DND-41 (cell line): ENCODE measurements around the gene FGF14.

Experiments
- ATAC-seq: fragments of 200-7000 bp; cut with Tn5 transposase; 3 replicates; pipeline ENCODE4 v1.9.1; 2021; ENCODE audit warnings: low read depth; ENCODE audit not compliant: insufficient read depth
- DNase-seq: peaks from one replicate; pipeline ENCODE4 v3.0.0-alpha.2; 2020
- H2AFZ ChIP-seq: 2 replicates; pipeline ENCODE4 v1.6.0; 2012; ENCODE audit warnings: low read depth, low read length
- H3K27ac ChIP-seq: 2 replicates; pipeline ENCODE4 v1.5.1; 2012; ENCODE audit warnings: low read length, inconsistent platforms
- H3K27me3 ChIP-seq: fragments of 200-600 bp; sonication (generic); 2 replicates; pipeline ENCODE4 v1.6.0; 2012; ENCODE audit warnings: low read length, mild to moderate bottlenecking, inconsistent platforms; ENCODE audit not compliant: insufficient read depth, poor library complexity
- H3K36me3 ChIP-seq: 2 replicates; pipeline ENCODE4 v1.5.1; 2012; ENCODE audit warnings: low read length, inconsistent platforms; ENCODE audit not compliant: insufficient read depth
- H3K4me1 ChIP-seq: 2 replicates; pipeline ENCODE4 v1.5.1; 2012; ENCODE audit warnings: mild to moderate bottlenecking, low read length; ENCODE audit not compliant: insufficient read depth
- H3K4me2 ChIP-seq: 2 replicates; pipeline ENCODE4 v1.6.0; 2012; ENCODE audit warnings: mild to moderate bottlenecking, moderate library complexity, low read length, inconsistent platforms; ENCODE audit not compliant: insufficient read depth
- H3K4me3 ChIP-seq, 2 experiments: fragments of 200-600 bp in 1 of 2; shearing (Covaris generic) in 1 of 2; 2 replicates each; pipeline ENCODE4 v1.5.1; 2012 to 2016; ENCODE audit warnings: inconsistent platforms in 2 of 2, low read length in 2 of 2, mild to moderate bottlenecking in 2 of 2, low read depth in 1 of 2, moderate library complexity in 1 of 2
- H3K79me2 ChIP-seq: 2 replicates; pipeline ENCODE4 v1.6.0; 2012; ENCODE audit warnings: low read length, inconsistent platforms; ENCODE audit not compliant: insufficient read depth
- H3K9ac ChIP-seq: 2 replicates; pipeline ENCODE4 v1.6.0; 2012; ENCODE audit warnings: low read depth, mild to moderate bottlenecking, inconsistent platforms, low read length, moderate library complexity
- H3K9me3 ChIP-seq: 2 replicates; pipeline ENCODE4 v1.5.1; 2012; ENCODE audit warnings: low read length, moderate library complexity, mild to moderate bottlenecking, inconsistent platforms; ENCODE audit not compliant: insufficient read depth, severe bottlenecking
- H4K20me1 ChIP-seq: 2 replicates; pipeline ENCODE4 v1.6.0; 2012; ENCODE audit warnings: low read length; ENCODE audit not compliant: insufficient read depth
- EZH2 ChIP-seq: IDR thresholded peaks from 3 replicates; pipeline ENCODE4 v1.6.1; 2012; ENCODE audit warnings: borderline replicate concordance, low read depth, mild to moderate bottlenecking, moderate library complexity, low read length, inconsistent platforms; ENCODE audit not compliant: severe bottlenecking
- TF ChIP-seq, protein P1 (sequence below): IDR thresholded peaks from 2 replicates; pipeline ENCODE4 v1.5.1; 2012; ENCODE audit warnings: borderline replicate concordance, low read length, moderate library complexity, mild to moderate bottlenecking; ENCODE audit not compliant: poor library complexity, severe bottlenecking; ENCODE audit errors: extremely low read depth

FGF14 gene

DNA sequence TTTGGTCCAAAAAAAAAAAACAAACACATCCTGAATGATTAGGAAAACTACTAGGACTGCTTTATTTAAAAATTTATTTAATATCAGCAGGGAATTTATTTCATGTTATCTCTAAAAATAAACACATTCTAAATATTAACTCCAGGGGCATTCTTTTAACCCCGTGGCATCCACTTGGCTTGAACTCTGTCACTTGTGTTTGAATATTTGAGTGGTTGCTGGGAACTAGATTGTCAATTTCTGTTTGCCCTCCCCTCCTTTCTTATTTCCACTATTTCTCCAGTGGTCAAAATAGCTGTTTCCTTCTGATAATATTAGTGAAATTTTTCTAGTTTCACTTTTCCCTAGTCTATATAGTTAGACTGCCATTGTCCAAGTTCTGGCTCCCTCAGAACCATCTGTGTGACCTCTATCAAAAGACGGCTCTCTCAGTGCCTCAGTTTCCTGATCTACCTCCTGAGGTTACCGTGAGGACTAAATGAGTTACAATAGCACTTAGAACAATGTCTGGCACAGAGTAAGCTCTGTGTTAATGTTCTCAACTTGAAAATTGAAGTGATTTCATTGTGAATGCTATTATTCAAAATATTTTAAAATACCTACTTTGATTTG lies 107.3 kb downstream of the FGF14 start:
- H3K9me3 ChIP-seq, result no peaks in the 10 kb centered on the region
- no peak for TF ChIP-seq EZH2
- TF ChIP-seq, protein P1, sequence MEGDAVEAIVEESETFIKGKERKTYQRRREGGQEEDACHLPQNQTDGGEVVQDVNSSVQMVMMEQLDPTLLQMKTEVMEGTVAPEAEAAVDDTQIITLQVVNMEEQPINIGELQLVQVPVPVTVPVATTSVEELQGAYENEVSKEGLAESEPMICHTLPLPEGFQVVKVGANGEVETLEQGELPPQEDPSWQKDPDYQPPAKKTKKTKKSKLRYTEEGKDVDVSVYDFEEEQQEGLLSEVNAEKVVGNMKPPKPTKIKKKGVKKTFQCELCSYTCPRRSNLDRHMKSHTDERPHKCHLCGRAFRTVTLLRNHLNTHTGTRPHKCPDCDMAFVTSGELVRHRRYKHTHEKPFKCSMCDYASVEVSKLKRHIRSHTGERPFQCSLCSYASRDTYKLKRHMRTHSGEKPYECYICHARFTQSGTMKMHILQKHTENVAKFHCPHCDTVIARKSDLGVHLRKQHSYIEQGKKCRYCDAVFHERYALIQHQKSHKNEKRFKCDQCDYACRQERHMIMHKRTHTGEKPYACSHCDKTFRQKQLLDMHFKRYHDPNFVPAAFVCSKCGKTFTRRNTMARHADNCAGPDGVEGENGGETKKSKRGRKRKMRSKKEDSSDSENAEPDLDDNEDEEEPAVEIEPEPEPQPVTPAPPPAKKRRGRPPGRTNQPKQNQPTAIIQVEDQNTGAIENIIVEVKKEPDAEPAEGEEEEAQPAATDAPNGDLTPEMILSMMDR, result no peak
- H4K20me1 ChIP-seq, result no peaks in the 10 kb centered on the region
- no peaks in the 10 kb centered on the region for H3K36me3 ChIP-seq
- DNase-seq (no peak), ATAC-seq (no peak)
- no peak overlapping the region for H3K9ac ChIP-seq
- no peaks in the 10 kb centered on the region for H3K79me2 ChIP-seq
- no peak overlapping the region for H3K4me3 ChIP-seq
- H3K4me1 ChIP-seq, result no peaks in the 10 kb centered on the region
- peaks cover 3% of the 10 kb centered on the region for H3K27me3 ChIP-seq
- H2AFZ ChIP-seq, result no peak overlapping the region
- H3K27ac ChIP-seq, result no peak overlapping the region
- H3K4me2 ChIP-seq, result no peak overlapping the region

DNA sequence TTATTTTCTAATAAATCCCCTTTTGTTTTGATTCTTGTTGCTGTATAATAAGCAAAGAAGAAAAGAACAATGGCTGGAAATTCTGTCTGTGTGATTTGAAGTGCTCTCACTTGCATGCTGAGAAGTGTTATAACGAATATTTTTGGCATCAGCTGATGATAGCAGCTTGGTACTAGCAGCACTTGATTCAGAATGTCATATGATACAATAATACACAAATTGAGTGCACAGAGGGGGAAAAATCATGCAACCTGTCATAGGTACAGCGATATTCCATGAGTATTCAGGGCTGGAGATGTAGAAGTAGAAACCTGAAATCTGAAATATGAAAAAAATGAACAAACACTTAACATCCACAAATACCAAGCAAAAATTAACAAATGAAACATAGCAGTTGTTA lies 108.1 kb downstream of the FGF14 start:
- H3K4me3 ChIP-seq, result no peak overlapping the region
- no peak for DNase-seq
- no peak for ATAC-seq
- H3K27ac ChIP-seq, result no peak overlapping the region
- no peaks in the 10 kb centered on the region for H3K79me2 ChIP-seq
- H3K36me3 ChIP-seq, result no peaks in the 10 kb centered on the region
- no peak overlapping the region for H2AFZ ChIP-seq
- no peak overlapping the region for H3K9ac ChIP-seq
- no peak for TF ChIP-seq EZH2
- TF ChIP-seq, protein P1, result no peak
- H4K20me1 ChIP-seq, result no peaks in the 10 kb centered on the region
- no peak overlapping the region for H3K4me2 ChIP-seq
- no peaks in the 10 kb centered on the region for H3K9me3 ChIP-seq
- no peaks in the 10 kb centered on the region for H3K4me1 ChIP-seq
- peaks cover 3% of the 10 kb centered on the region for H3K27me3 ChIP-seq

DNA sequence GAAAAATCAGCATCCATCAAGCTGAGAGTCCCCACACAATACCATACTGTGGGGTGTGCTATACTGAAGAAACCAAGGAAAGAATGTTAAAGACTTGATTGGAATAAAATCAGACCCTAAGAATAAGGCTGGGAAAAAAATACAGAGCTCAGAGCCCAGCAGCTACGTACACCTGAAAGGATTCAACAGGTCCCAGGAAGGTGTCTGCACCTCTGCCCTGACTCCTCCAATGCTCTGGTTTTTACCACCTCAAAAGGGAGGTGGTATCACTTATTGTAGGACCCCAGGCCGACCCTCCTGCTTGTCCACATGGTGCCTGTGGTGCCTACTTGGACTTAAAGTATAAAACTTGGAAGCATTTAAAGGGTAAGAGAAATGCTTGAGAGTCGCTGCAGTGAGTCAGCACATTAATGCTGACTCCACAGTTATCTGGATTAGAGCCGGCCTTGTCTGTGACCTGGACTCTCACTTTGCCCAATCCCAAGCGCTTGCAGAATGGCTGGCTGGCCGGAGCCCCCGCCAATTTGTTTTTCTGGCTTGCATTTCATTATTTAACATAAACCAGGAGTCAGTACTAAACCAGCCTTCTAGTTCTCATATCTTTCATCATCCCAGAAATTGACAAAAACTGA lies 110.1 kb downstream of the FGF14 start:
- no peaks in the 10 kb centered on the region for H3K36me3 ChIP-seq
- DNase-seq, result no peak
- H3K9ac ChIP-seq, result no peak overlapping the region
- no peaks in the 10 kb centered on the region for H3K79me2 ChIP-seq
- no peak for ATAC-seq
- H3K27me3 ChIP-seq, result peaks cover 3% of the 10 kb centered on the region
- H3K4me3 ChIP-seq, result no peak overlapping the region
- no peak overlapping the region for H3K27ac ChIP-seq
- no peaks in the 10 kb centered on the region for H3K9me3 ChIP-seq
- H4K20me1 ChIP-seq, result no peaks in the 10 kb centered on the region
- no peak overlapping the region for H3K4me2 ChIP-seq
- no peak overlapping the region for H2AFZ ChIP-seq
- H3K4me1 ChIP-seq, result no peaks in the 10 kb centered on the region
- no peak for TF ChIP-seq EZH2
- TF ChIP-seq, protein P1, result no peak

DNA sequence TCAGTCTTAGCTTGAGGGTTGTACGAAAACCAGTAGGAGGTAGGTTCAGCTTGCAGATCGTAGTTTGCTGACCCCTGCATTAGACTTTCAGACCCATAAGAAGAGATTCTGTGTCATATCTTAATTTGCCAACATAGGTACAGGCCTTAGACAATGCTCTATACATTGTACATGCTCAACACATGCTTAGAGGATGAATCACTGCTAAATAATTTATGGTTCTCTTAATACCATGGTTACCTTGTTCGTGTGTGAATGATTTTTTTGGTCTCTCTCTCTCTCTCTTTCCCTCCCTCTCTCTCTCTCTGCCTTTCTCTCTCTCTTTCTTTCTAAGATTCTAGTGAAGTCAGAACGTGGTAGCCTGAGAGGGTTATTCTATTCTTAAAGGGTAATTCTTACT lies 112.2 kb downstream of the FGF14 start:
- H3K27ac ChIP-seq, result no peak overlapping the region
- H2AFZ ChIP-seq, result no peak overlapping the region
- H3K4me1 ChIP-seq, result no peaks in the 10 kb centered on the region
- no peak for TF ChIP-seq EZH2
- TF ChIP-seq, protein P1, result no peak
- H4K20me1 ChIP-seq, result no peaks in the 10 kb centered on the region
- H3K9me3 ChIP-seq, result no peaks in the 10 kb centered on the region
- no peak overlapping the region for H3K9ac ChIP-seq
- no peaks in the 10 kb centered on the region for H3K79me2 ChIP-seq
- ATAC-seq (no peak), DNase-seq (no peak)
- H3K27me3 ChIP-seq, result peaks cover 3% of the 10 kb centered on the region
- H3K4me2 ChIP-seq, result no peak overlapping the region
- no peak overlapping the region for H3K4me3 ChIP-seq
- H3K36me3 ChIP-seq, result no peaks in the 10 kb centered on the region
